SH-SY5Y (cell line): Measurements from ENCODE around the gene ARHGAP32.

ENCODE experiments used
- GATA2 ChIP-seq: IDR thresholded peaks from 2 replicates; pipeline ENCODE4 v1.6.1; 2011; ENCODE audit warnings: mild to moderate bottlenecking, low read depth, low read length
- GATA3 ChIP-seq: IDR thresholded peaks from 2 replicates; pipeline ENCODE4 v1.6.1; 2011; ENCODE audit warnings: low read depth, mild to moderate bottlenecking, low read length, moderate library complexity

- no peak for TF ChIP-seq GATA3
- no peak for TF ChIP-seq GATA2
Measured at GRCh38 chr11:128928400-128928799, 263.7 kb downstream of the ARHGAP32 start.
